Panc1 (cell line): ENCODE measurements around the gene NT5E.

ENCODE experiments used
- CTCF ChIP-seq: fragments of 450-650 bp; IDR thresholded peaks from 2 replicates; pipeline ENCODE4 v1.5.1; 2017; ENCODE audit warnings: mild to moderate bottlenecking
- POLR2AphosphoS5 ChIP-seq: IDR thresholded peaks from 2 replicates; pipeline ENCODE4 v1.6.1; 2012; ENCODE audit warnings: mild to moderate bottlenecking, low read depth, low read length, moderate library complexity
- SIN3A ChIP-seq: IDR thresholded peaks from 2 replicates; pipeline ENCODE4 v1.6.1; 2012; ENCODE audit warnings: low read depth, mild to moderate bottlenecking, low read length, moderate library complexity, borderline replicate concordance; ENCODE audit not compliant: insufficient read depth
- TCF7L2 ChIP-seq: IDR thresholded peaks from 2 replicates; pipeline ENCODE4 v1.6.1; 2011; ENCODE audit warnings: mild to moderate bottlenecking, low read depth, low read length, inconsistent platforms
- TF ChIP-seq, protein P1 (sequence below), 2 experiments: IDR thresholded peaks; 2 replicates each; pipeline ENCODE4 v1.6.1; 2011 to 2012; ENCODE audit warnings: low read depth in 2 of 2, control low read depth in 1 of 2, low read length in 1 of 2, mild to moderate bottlenecking in 1 of 2, moderate library complexity in 1 of 2; ENCODE audit not compliant: insufficient read depth in 1 of 2

DNA sequence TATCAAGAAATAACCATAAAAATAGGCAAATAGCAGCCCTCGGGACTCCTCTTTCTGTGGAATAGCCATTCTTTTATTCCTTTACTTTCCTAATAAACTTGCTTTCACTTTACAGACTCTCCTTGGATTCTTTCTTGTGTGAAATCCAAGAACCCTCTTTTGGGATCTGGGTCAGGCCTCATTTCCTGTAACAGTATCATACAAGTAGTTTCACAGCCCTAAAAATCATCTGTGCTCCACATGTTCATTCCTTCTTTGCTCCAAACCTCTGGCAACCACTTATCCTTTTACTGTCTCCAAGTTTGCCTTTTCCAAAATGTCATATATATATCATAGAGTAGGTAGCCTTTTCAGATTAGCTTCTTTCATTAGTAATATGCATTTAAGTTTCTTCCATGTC lies 13.5 kb upstream of the NT5E start:
- TF ChIP-seq POLR2AphosphoS5 (no peak), CTCF (no peak), SIN3A (no peak), TCF7L2 (no peak)
- TF ChIP-seq, protein P1, sequence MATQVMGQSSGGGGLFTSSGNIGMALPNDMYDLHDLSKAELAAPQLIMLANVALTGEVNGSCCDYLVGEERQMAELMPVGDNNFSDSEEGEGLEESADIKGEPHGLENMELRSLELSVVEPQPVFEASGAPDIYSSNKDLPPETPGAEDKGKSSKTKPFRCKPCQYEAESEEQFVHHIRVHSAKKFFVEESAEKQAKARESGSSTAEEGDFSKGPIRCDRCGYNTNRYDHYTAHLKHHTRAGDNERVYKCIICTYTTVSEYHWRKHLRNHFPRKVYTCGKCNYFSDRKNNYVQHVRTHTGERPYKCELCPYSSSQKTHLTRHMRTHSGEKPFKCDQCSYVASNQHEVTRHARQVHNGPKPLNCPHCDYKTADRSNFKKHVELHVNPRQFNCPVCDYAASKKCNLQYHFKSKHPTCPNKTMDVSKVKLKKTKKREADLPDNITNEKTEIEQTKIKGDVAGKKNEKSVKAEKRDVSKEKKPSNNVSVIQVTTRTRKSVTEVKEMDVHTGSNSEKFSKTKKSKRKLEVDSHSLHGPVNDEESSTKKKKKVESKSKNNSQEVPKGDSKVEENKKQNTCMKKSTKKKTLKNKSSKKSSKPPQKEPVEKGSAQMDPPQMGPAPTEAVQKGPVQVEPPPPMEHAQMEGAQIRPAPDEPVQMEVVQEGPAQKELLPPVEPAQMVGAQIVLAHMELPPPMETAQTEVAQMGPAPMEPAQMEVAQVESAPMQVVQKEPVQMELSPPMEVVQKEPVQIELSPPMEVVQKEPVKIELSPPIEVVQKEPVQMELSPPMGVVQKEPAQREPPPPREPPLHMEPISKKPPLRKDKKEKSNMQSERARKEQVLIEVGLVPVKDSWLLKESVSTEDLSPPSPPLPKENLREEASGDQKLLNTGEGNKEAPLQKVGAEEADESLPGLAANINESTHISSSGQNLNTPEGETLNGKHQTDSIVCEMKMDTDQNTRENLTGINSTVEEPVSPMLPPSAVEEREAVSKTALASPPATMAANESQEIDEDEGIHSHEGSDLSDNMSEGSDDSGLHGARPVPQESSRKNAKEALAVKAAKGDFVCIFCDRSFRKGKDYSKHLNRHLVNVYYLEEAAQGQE (IDR thresholded peaks at IDR 0.05; ENCODE audit: insufficient read depth in 1 of 2, low read depth in 2 of 2, low read length in 1 of 2) = no peak
